WI38 (cell line): ENCODE results near the gene ZER1.
A peak's percentile ranks its signal among the peaks of the same experiment; 100 is the strongest.

Experiments
- H3K4me3 ChIP-seq: 2 replicates; pipeline ENCODE4 v1.5.1; 2011; ENCODE audit warnings: low read depth, mild to moderate bottlenecking, control low read depth, low read length
- CTCF ChIP-seq: IDR thresholded peaks from 2 replicates; pipeline ENCODE4 v1.5.1; 2012; ENCODE audit warnings: low read depth, mild to moderate bottlenecking, control low read depth, low read length

Gene ZER1

GRCh38 chr9:128771094-128771721, 519 bp downstream of the ZER1 start:
- H3K4me3 ChIP-seq, result peak overlapping the region; percentile 97
- TF ChIP-seq CTCF, result no peak

GRCh38 chr9:128770286-128771030, 1.3 kb downstream of the ZER1 start:
- peak overlapping the region; percentile 97 for H3K4me3 ChIP-seq
- no peak for TF ChIP-seq CTCF

GRCh38 chr9:128768606-128769005, 3.1 kb downstream of the ZER1 start:
- H3K4me3 ChIP-seq, result no peak overlapping the region
- TF ChIP-seq CTCF, result no peak

- TF ChIP-seq CTCF, result no peak
These were observed 6.2 kb downstream of the ZER1 start for GRCh38 chr9:128765499-128765898.

GRCh38 chr9:128764361-128764760, 7.4 kb downstream of the ZER1 start:
- no peak overlapping the region for H3K4me3 ChIP-seq
- no peak for TF ChIP-seq CTCF

More at GRCh38 chr9:128765499-128765898, 6.2 kb downstream of the ZER1 start:
- no peak overlapping the region for H3K4me3 ChIP-seq

- no peak overlapping the region for H3K4me3 ChIP-seq
- TF ChIP-seq CTCF, result no peak
These were observed 8.9 kb downstream of the ZER1 start for GRCh38 chr9:128762671-128763449.
